ENCODE data around the gene SORCS1.
"Not testable (repeated sequence)": the region's sequence is repeated elsewhere in the genome, so short reads cannot be mapped to it uniquely, and the experiment has no call there.

SORCS1 gene

DNA sequence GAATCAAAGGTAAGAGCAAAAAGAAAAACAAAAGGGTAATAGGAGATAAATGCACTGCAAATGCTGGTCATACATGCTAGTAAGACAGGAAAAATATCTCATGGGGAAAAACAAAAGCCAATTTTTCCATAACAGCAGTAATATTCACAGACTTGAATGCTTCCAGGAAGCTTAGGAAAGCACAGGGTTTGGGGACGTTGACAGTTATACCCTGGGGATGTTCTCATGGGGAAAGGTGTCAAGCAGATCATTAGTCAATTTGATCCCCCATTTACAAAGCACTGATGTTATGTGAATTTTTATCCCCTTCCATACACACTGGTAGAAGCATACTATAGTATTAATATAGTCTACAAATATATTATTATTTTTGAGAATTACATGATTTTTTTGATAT, 232.7 kb downstream of the SORCS1 start:
- Histone ChIP-seq H3K4me3 (ENCODE audit: low read depth in 1 of 2, low read length in 2 of 2) (no peak overlapping the region), H3K9me3 (ENCODE audit: control insufficient read depth in 1 of 2, low read length in 2 of 2) (no peaks in the 10 kb centered on the region)

DNA sequence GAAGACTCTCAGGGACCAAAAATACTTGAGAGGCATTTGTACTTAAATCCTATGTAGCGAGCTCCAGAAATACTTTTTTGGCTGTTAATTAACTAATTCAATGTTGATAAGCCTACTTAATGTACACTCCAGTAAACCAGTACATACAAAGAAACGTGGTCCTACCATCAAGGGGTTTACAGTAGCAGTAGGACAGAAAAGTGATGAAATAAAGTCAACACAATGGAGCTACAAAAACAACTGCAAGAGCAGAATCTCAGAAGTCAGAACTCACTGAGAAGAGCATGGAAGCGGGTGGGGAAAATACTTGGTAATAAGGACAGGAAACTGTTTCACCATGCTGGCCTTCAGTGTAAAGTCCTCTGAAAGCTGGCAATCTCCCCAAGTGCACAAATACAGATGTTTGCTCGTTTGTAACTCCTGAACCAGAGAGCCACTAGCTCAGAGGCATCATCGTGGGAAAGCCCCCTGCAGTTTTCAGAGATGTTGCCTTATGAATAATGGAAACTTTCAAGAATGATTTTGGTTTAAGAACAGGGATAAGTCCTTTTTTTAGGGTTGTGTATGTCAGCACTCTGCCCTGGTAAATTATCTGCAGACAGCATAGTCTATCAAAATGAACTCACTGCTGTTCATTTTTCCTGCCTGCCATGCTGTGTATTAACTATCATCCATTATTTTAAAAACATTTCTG, 233.2 kb downstream of the SORCS1 start:
- no peaks in the 10 kb centered on the region for H3K27me3 ChIP-seq (ENCODE audit: control insufficient read depth in 1 of 2, insufficient read depth in 2 of 2, low read length in 2 of 2)
- no peak overlapping the region for H3K4me3 ChIP-seq (ENCODE audit: low read depth in 1 of 2, low read length in 2 of 2)
- no peaks in the 10 kb centered on the region for H3K36me3 ChIP-seq (ENCODE audit: control insufficient read depth in 1 of 2, insufficient read depth in 2 of 2, low read length in 2 of 2)
- no peaks in the 10 kb centered on the region for H3K4me1 ChIP-seq (ENCODE audit: control insufficient read depth in 1 of 2, insufficient read depth in 2 of 2, low read length in 2 of 2)
- no peaks in the 10 kb centered on the region for H3K9me3 ChIP-seq (ENCODE audit: control insufficient read depth in 1 of 2, low read length in 2 of 2)
- no peak overlapping the region for H3K9ac ChIP-seq (ENCODE audit: low read depth in 1 of 2, low read length in 2 of 2)
- H3K27ac ChIP-seq (ENCODE audit: low read depth, low read length), result no peak overlapping the region

More for the DNA sequence above, 232.7 kb downstream of the SORCS1 start:
- no peaks in the 10 kb centered on the region for H3K4me1 ChIP-seq (ENCODE audit: control insufficient read depth in 1 of 2, insufficient read depth in 2 of 2, low read length in 2 of 2)
- no peaks in the 10 kb centered on the region for H3K27me3 ChIP-seq (ENCODE audit: control insufficient read depth in 1 of 2, insufficient read depth in 2 of 2, low read length in 2 of 2)
- no peak overlapping the region for H3K9ac ChIP-seq (ENCODE audit: low read depth in 1 of 2, low read length in 2 of 2)
- no peaks in the 10 kb centered on the region for H3K36me3 ChIP-seq (ENCODE audit: control insufficient read depth in 1 of 2, insufficient read depth in 2 of 2, low read length in 2 of 2)
- H3K27ac ChIP-seq (ENCODE audit: low read depth, low read length), result no peak overlapping the region

GRCh38 chr10:106930751-106931150, 233.8 kb downstream of the SORCS1 start:
- Histone ChIP-seq H3K27ac (ENCODE audit: low read depth, low read length) (no peak overlapping the region), H3K27me3 (ENCODE audit: control insufficient read depth in 1 of 2, insufficient read depth in 2 of 2, low read length in 2 of 2) (no peaks in the 10 kb centered on the region), H3K9me3 (ENCODE audit: control insufficient read depth in 1 of 2, low read length in 2 of 2) (no peaks in the 10 kb centered on the region), H3K4me1 (ENCODE audit: control insufficient read depth in 1 of 2, insufficient read depth in 2 of 2, low read length in 2 of 2) (no peaks in the 10 kb centered on the region), H3K9ac (ENCODE audit: low read depth in 1 of 2, low read length in 2 of 2) (no peak overlapping the region), H3K4me3 (ENCODE audit: low read depth in 1 of 2, low read length in 2 of 2) (no peak overlapping the region), H3K36me3 (ENCODE audit: control insufficient read depth in 1 of 2, insufficient read depth in 2 of 2, low read length in 2 of 2) (no peaks in the 10 kb centered on the region)

DNA sequence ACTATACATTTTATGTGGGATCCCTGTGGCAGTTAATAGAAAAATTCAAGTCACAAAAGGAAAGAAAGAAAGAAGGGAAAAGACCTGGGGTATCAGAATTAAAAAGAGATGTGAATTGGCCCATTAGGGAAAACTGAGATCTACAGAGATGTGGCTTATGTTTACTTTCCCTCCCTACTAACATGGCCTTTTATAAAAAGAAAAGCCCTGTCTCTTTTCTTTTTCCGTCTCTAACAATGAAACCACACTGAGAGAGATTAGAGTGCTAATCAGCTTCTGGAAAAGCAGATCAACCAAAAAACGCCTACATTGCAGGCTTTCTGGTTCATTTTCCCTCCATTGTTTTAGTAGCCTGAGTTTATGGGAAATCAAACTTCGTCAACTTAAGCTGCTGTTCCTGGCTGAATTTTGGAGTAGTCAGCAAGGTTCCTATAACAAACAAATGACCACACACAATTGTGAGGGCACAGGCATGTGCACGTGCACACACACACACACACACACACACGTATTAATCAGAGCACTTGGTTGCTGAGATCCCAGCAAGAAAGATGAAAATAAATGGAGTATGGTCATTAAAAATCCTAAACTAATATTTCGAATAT, 235.1 kb downstream of the SORCS1 start:
- no peaks in the 10 kb centered on the region for H3K36me3 ChIP-seq (ENCODE audit: control insufficient read depth in 1 of 2, insufficient read depth in 2 of 2, low read length in 2 of 2)
- H3K4me1 ChIP-seq (ENCODE audit: control insufficient read depth in 1 of 2, insufficient read depth in 2 of 2, low read length in 2 of 2), result no peaks in the 10 kb centered on the region
- no peak overlapping the region for H3K4me3 ChIP-seq (ENCODE audit: low read depth in 1 of 2, low read length in 2 of 2)
- no peaks in the 10 kb centered on the region for H3K27me3 ChIP-seq (ENCODE audit: control insufficient read depth in 1 of 2, insufficient read depth in 2 of 2, low read length in 2 of 2)
- no peak overlapping the region for H3K27ac ChIP-seq (ENCODE audit: low read depth, low read length)
- no peaks in the 10 kb centered on the region for H3K9me3 ChIP-seq (ENCODE audit: control insufficient read depth in 1 of 2, low read length in 2 of 2)
- no peak overlapping the region for H3K9ac ChIP-seq (ENCODE audit: low read depth in 1 of 2, low read length in 2 of 2)

DNA sequence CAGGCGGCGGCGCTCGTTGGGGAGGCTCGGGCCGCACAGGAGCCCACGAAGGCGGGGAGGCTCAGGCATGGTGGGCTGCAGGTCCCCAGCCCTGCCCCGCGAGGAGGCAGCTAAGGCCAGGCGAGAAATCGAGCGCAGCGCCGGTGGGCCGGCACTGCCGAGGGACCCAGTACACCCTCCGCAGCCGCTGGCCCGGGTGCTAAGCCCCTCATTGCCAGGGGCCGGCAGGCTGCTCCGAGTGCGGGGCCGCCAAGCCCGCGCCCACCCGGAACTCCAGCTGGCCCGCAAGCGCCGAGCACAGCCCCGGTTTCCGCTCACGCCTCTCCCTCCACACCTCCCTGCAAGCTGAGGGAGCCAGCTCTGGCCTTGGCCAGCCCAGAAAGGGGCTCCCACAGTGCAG, 236.4 kb downstream of the SORCS1 start:
- H3K4me3 ChIP-seq (ENCODE audit: low read depth in 1 of 2, low read length in 2 of 2); H3K27me3 ChIP-seq (ENCODE audit: control insufficient read depth in 1 of 2, insufficient read depth in 2 of 2, low read length in 2 of 2); H3K4me1 ChIP-seq (ENCODE audit: control insufficient read depth in 1 of 2, insufficient read depth in 2 of 2, low read length in 2 of 2); H3K27ac ChIP-seq (ENCODE audit: low read depth, low read length); H3K9ac ChIP-seq (ENCODE audit: low read depth in 1 of 2, low read length in 2 of 2); H3K9me3 ChIP-seq (ENCODE audit: control insufficient read depth in 1 of 2, low read length in 2 of 2); H3K36me3 ChIP-seq (ENCODE audit: control insufficient read depth in 1 of 2, insufficient read depth in 2 of 2, low read length in 2 of 2): not testable (repeated sequence)

GRCh38 chr10:106925191-106925590, 239.3 kb downstream of the SORCS1 start:
- Histone ChIP-seq H3K27me3 (ENCODE audit: control insufficient read depth in 1 of 2, insufficient read depth in 2 of 2, low read length in 2 of 2) (no peaks in the 10 kb centered on the region), H3K9ac (ENCODE audit: low read depth in 1 of 2, low read length in 2 of 2) (no peak overlapping the region), H3K27ac (ENCODE audit: low read depth, low read length) (no peak overlapping the region), H3K4me1 (ENCODE audit: control insufficient read depth in 1 of 2, insufficient read depth in 2 of 2, low read length in 2 of 2) (no peaks in the 10 kb centered on the region), H3K9me3 (ENCODE audit: control insufficient read depth in 1 of 2, low read length in 2 of 2) (no peaks in the 10 kb centered on the region), H3K4me3 (ENCODE audit: low read depth in 1 of 2, low read length in 2 of 2) (no peak overlapping the region), H3K36me3 (ENCODE audit: control insufficient read depth in 1 of 2, insufficient read depth in 2 of 2, low read length in 2 of 2) (no peaks in the 10 kb centered on the region)

GRCh38 chr10:106920538-106920937, 244.0 kb downstream of the SORCS1 start:
- no peak overlapping the region for H3K4me3 ChIP-seq (ENCODE audit: low read depth in 1 of 2, low read length in 2 of 2)
- H3K9ac ChIP-seq (ENCODE audit: low read depth in 1 of 2, low read length in 2 of 2), result no peak overlapping the region
- no peaks in the 10 kb centered on the region for H3K27me3 ChIP-seq (ENCODE audit: control insufficient read depth in 1 of 2, insufficient read depth in 2 of 2, low read length in 2 of 2)
- H3K4me1 ChIP-seq (ENCODE audit: control insufficient read depth in 1 of 2, insufficient read depth in 2 of 2, low read length in 2 of 2), result no peaks in the 10 kb centered on the region
- no peak overlapping the region for H3K27ac ChIP-seq (ENCODE audit: low read depth, low read length)
- H3K9me3 ChIP-seq (ENCODE audit: control insufficient read depth in 1 of 2, low read length in 2 of 2), result no peaks in the 10 kb centered on the region
- no peaks in the 10 kb centered on the region for H3K36me3 ChIP-seq (ENCODE audit: control insufficient read depth in 1 of 2, insufficient read depth in 2 of 2, low read length in 2 of 2)

- Histone ChIP-seq H3K36me3 (ENCODE audit: control insufficient read depth in 1 of 2, insufficient read depth in 2 of 2, low read length in 2 of 2) (no peaks in the 10 kb centered on the region), H3K9me3 (ENCODE audit: control insufficient read depth in 1 of 2, low read length in 2 of 2) (no peaks in the 10 kb centered on the region), H3K4me1 (ENCODE audit: control insufficient read depth in 1 of 2, insufficient read depth in 2 of 2, low read length in 2 of 2) (no peaks in the 10 kb centered on the region), H3K27ac (ENCODE audit: low read depth, low read length) (no peak overlapping the region), H3K9ac (ENCODE audit: low read depth in 1 of 2, low read length in 2 of 2) (no peak overlapping the region), H3K27me3 (ENCODE audit: control insufficient read depth in 1 of 2, insufficient read depth in 2 of 2, low read length in 2 of 2) (no peaks in the 10 kb centered on the region), H3K4me3 (ENCODE audit: low read depth in 1 of 2, low read length in 2 of 2) (no peak overlapping the region)
These were observed 244.6 kb downstream of the SORCS1 start for GRCh38 chr10:106919871-106920282.

DNA sequence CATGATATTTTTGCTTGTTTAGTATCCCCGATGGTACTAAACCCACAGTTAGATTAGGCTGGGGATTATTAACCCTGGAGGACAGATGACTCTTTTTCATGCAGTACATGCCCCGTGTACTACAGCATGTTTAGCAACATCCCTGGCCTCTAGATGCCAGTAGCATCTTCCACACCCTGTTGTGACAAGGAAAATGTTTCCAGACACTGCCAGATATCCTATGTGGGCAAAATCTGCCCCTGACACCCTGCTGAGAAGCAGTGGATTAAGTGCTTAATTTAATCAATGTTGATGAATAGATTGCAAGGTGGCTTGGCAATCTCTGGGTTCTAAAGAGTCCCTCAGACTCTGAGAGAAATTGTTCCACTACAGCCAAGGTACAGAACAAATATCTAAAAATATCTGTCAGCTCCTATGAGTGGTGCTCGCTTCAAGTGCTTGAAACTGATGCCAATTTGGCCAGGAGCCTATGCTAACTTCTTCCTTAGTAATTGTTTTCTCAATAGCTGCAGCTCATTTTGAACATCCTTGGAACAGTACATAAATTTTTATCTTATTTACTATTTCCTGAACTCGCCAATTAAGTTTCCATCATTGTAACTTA, 247.0 kb downstream of the SORCS1 start:
- Histone ChIP-seq H3K9me3 (ENCODE audit: control insufficient read depth in 1 of 2, low read length in 2 of 2) (no peaks in the 10 kb centered on the region), H3K4me1 (ENCODE audit: control insufficient read depth in 1 of 2, insufficient read depth in 2 of 2, low read length in 2 of 2) (no peaks in the 10 kb centered on the region), H3K27ac (ENCODE audit: low read depth, low read length) (no peak overlapping the region), H3K9ac (ENCODE audit: low read depth in 1 of 2, low read length in 2 of 2) (no peak overlapping the region), H3K27me3 (ENCODE audit: control insufficient read depth in 1 of 2, insufficient read depth in 2 of 2, low read length in 2 of 2) (no peaks in the 10 kb centered on the region), H3K36me3 (ENCODE audit: control insufficient read depth in 1 of 2, insufficient read depth in 2 of 2, low read length in 2 of 2) (no peaks in the 10 kb centered on the region), H3K4me3 (ENCODE audit: low read depth in 1 of 2, low read length in 2 of 2) (no peak overlapping the region)

- no peak overlapping the region for H3K9ac ChIP-seq (ENCODE audit: low read depth in 1 of 2, low read length in 2 of 2)
- no peaks in the 10 kb centered on the region for H3K36me3 ChIP-seq (ENCODE audit: control insufficient read depth in 1 of 2, insufficient read depth in 2 of 2, low read length in 2 of 2)
- H3K4me3 ChIP-seq (ENCODE audit: low read depth in 1 of 2, low read length in 2 of 2), result no peak overlapping the region
- H3K4me1 ChIP-seq (ENCODE audit: control insufficient read depth in 1 of 2, insufficient read depth in 2 of 2, low read length in 2 of 2), result no peaks in the 10 kb centered on the region
- H3K27ac ChIP-seq (ENCODE audit: low read depth, low read length), result no peak overlapping the region
- no peaks in the 10 kb centered on the region for H3K9me3 ChIP-seq (ENCODE audit: control insufficient read depth in 1 of 2, low read length in 2 of 2)
- no peaks in the 10 kb centered on the region for H3K27me3 ChIP-seq (ENCODE audit: control insufficient read depth in 1 of 2, insufficient read depth in 2 of 2, low read length in 2 of 2)
These were observed 250.5 kb downstream of the SORCS1 start for GRCh38 chr10:106914016-106914415.
